Transverse colon (tissue), 4 donors: ENCODE measurements around the gene CCDC186. TPM values are rescaled to one million over a fixed set of nuclear protein-coding genes. Genes with fewer than 3 reads are reported as not detected.

Experiments used
- DNase-seq: peaks from one replicate; pipeline ENCODE4 v3.0.0-alpha.2; 2019
- H3K27ac ChIP-seq, 4 donors: fragments of 200-600 bp; sonication (generic); 2 replicates each; pipeline ENCODE4 v1.5.1; 2016 to 2018; ENCODE audit warnings: inconsistent platforms in 4 of 4
- H3K27me3 ChIP-seq: fragments of 200-600 bp; sonication (generic); 2 replicates; pipeline ENCODE4 v1.5.1; 2017; ENCODE audit warnings: inconsistent platforms
- H3K36me3 ChIP-seq, 4 donors: fragments of 200-600 bp; sonication (generic); 2 replicates each; pipeline ENCODE4 v1.5.1; 2017 to 2019; ENCODE audit warnings: inconsistent platforms in 4 of 4
- H3K4me1 ChIP-seq, 4 donors: fragments of 200-600 bp; sonication (generic); 2 replicates each; pipeline ENCODE4 v1.5.1; 2017 to 2020; ENCODE audit warnings: inconsistent platforms in 4 of 4
- H3K4me3 ChIP-seq, 4 donors: fragments of 200-600 bp; sonication (generic); 1 replicate in 1 of 4; 2 replicates in 3 of 4; pipeline versions ENCODE4 v1.5.1 to v1.6.1; 2017 to 2019; ENCODE audit warnings: inconsistent platforms in 4 of 4
- H3K9me3 ChIP-seq, 2 donors: fragments of 200-600 bp; sonication (generic); 2 replicates each; pipeline ENCODE4 v1.5.1; 2017 to 2019; ENCODE audit warnings: inconsistent platforms in 2 of 2
- EP300 ChIP-seq: sonication (generic); formaldehyde crosslinking; IDR thresholded peaks from one replicate; pipeline ENCODE4 v1.6.1; 2017; ENCODE audit warnings: antibody characterized with exemption, low read depth
- POLR2A ChIP-seq: fragments of 450-650 bp; IDR thresholded peaks from one replicate; pipeline ENCODE4 v1.6.1; 2016; ENCODE audit warnings: antibody characterized with exemption, mild to moderate bottlenecking, moderate library complexity
- POLR2AphosphoS5 ChIP-seq, 3 donors: sonication (generic); formaldehyde crosslinking; IDR thresholded peaks; one replicate each; pipeline ENCODE4 v1.6.1; 2016; ENCODE audit warnings: antibody characterized with exemption in 3 of 3
- WGBS, 2 donors: methylation state at CpG; one replicate each; pipeline ENCODE4 v1.1.5; 2018; ENCODE audit warnings: low coverage in 1 of 2; 5-methylcytosine and 5-hydroxymethylcytosine counted together
- in situ Hi-C, 4 donors: fragments of 200-750 bp; cut with MboI; loops; one replicate each; pipeline versions ENCODE4 v1.15.0 to v1.15.1; 2017; ENCODE audit warnings: low sequenced_read_pairs in 3 of 4, low pct_ligation_motif_present in 1 of 4, low pct_unique_long_range_greater_than_20kb in 1 of 4
- intact Hi-C: fragments of 100-400 bp; cut with DNase I; formaldehyde crosslinking; loops from one replicate; pipeline ENCODE4 v1.15.1; 2023; ENCODE audit warnings: low total_unique reads
- total RNA-seq, 4 donors: library from RNA; depleted of rRNA; stranded (reverse); fragments of >200 nt; gene quantifications; one replicate each; pipeline ENCODE4 v1.1.0, GENCODE V29; 2016
- TF ChIP-seq, protein P1 (sequence below), 5 experiments: fragments of 200-600 bp in 3 of 5; fragments of 450-650 bp in 2 of 5; sonication (generic) in 3 of 5; IDR thresholded peaks; 1 replicate in 2 of 5; 2 replicates in 3 of 5; pipeline ENCODE4 v1.5.1; 2016 to 2017; ENCODE audit warnings: antibody characterized with exemption in 5 of 5, inconsistent platforms in 3 of 5, mild to moderate bottlenecking in 2 of 5, moderate library complexity in 1 of 5

Gene CCDC186
- total RNA-seq, 4 donors from 2014 or later = 18.7 to 194 (median 47.5) TPM

DNA sequence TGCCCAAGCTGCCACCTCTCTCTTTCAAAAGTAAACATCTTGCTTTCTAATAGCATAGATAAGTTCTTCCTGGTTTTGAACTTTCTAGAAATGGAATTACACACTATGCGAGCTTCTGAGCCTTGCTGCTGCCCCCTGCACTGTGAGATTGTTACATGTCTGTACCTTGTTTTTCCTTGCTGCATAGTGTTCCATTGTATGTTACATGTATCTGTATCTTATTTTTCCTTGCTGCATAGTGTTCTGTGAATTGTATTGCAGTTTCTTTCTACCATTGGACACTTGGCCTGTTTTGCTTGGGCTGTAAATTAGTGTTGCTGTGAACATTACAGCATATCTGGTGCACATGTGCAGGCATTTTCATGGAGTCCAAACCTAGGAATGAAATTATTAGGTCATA, 41.0 kb upstream of the CCDC186 start:
- no peak for DNase-seq
- 83 to 93% methylated on average over 1 of the region's 1 CpG for WGBS, 2 donors
- H3K4me3 ChIP-seq = no peak overlapping the region
- H3K27ac ChIP-seq = no peak overlapping the region
- no peaks in the 10 kb centered on the region for H3K36me3 ChIP-seq
- H3K4me1 ChIP-seq = no peaks in the 10 kb centered on the region
- no peaks in the 10 kb centered on the region for H3K9me3 ChIP-seq
- peaks cover 18% of the 10 kb centered on the region for H3K27me3 ChIP-seq
- in situ Hi-C loops = no loop called here
- no peak for TF ChIP-seq POLR2A
- no peak for TF ChIP-seq POLR2AphosphoS5 (IDR thresholded peaks at IDR 0.05)
- no peak for TF ChIP-seq EP300
- TF ChIP-seq, protein P1, sequence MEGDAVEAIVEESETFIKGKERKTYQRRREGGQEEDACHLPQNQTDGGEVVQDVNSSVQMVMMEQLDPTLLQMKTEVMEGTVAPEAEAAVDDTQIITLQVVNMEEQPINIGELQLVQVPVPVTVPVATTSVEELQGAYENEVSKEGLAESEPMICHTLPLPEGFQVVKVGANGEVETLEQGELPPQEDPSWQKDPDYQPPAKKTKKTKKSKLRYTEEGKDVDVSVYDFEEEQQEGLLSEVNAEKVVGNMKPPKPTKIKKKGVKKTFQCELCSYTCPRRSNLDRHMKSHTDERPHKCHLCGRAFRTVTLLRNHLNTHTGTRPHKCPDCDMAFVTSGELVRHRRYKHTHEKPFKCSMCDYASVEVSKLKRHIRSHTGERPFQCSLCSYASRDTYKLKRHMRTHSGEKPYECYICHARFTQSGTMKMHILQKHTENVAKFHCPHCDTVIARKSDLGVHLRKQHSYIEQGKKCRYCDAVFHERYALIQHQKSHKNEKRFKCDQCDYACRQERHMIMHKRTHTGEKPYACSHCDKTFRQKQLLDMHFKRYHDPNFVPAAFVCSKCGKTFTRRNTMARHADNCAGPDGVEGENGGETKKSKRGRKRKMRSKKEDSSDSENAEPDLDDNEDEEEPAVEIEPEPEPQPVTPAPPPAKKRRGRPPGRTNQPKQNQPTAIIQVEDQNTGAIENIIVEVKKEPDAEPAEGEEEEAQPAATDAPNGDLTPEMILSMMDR (IDR thresholded peaks at IDR 0.05) = no peak
- intact Hi-C loops = no loop called here

DNA sequence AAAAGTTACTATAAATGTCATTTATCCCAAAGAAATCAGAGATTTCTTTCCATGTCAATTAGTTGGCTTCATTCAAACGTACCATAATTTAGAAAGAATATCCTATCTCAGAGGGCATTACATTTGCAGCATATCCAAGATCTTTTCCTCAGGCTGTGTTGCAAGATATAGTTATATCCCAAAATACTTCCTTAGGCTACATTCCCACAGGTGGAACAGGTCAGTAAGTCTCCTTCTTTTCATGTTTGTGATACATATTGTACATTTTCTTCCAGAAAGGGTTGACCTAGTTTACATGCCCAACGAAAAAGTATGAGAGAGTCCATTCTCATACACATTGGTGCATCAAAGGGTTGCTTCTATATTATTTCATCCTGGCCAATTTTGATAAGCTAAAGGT, 38.1 kb upstream of the CCDC186 start:
- H3K27ac ChIP-seq = no peak overlapping the region
- H3K4me1 ChIP-seq = no peaks in the 10 kb centered on the region
- in situ Hi-C loops = no loop called here
- peaks cover 11% of the 10 kb centered on the region for H3K27me3 ChIP-seq
- H3K9me3 ChIP-seq = no peaks in the 10 kb centered on the region
- no peak for DNase-seq
- intact Hi-C loops = no loop called here
- no peak for TF ChIP-seq POLR2AphosphoS5 (IDR thresholded peaks at IDR 0.05)
- TF ChIP-seq POLR2A = no peak
- TF ChIP-seq EP300 = no peak
- TF ChIP-seq, protein P1 (IDR thresholded peaks at IDR 0.05) = no peak
- no peaks in the 10 kb centered on the region for H3K36me3 ChIP-seq
- WGBS, 2 donors = 71 to 79% methylated on average over 2 of the region's 2 CpGs
- H3K4me3 ChIP-seq = no peak overlapping the region

DNA sequence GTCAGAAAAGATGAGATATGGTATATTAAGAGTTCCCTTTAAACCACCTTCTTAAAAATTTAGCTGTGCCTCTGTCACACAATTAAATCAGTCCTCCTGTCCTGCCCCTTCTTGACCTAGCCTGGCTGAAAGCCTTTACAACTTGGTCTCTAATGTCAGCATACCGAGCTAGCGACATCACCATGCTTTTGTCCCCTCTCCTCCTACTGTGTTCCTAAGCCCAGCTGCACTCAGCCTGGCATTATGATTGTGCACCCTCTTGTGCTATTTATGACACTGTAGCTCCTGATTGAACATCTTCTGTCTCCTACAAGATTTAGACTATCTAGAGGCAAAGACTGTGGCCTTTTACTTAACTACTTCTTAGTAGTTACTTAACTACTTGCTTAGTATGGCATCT, 34.3 kb upstream of the CCDC186 start:
- WGBS, 2 donors = 97% methylated on average over 2 of the region's 2 CpGs; no CpG with 5 or more reads in 1 of the 2 donors
- no peaks in the 10 kb centered on the region for H3K9me3 ChIP-seq
- no peak for DNase-seq
- no peak overlapping the region for H3K4me3 ChIP-seq
- intact Hi-C loops (no loop called here), in situ Hi-C loops (no loop called here)
- peaks cover 6% of the 10 kb centered on the region for H3K27me3 ChIP-seq
- no peaks in the 10 kb centered on the region for H3K4me1 ChIP-seq
- TF ChIP-seq EP300 (no peak), POLR2A (no peak), POLR2AphosphoS5 (IDR thresholded peaks at IDR 0.05) (no peak)
- TF ChIP-seq, protein P1 (IDR thresholded peaks at IDR 0.05) = no peak
- H3K27ac ChIP-seq = no peak overlapping the region
- H3K36me3 ChIP-seq = no peaks in the 10 kb centered on the region

DNA sequence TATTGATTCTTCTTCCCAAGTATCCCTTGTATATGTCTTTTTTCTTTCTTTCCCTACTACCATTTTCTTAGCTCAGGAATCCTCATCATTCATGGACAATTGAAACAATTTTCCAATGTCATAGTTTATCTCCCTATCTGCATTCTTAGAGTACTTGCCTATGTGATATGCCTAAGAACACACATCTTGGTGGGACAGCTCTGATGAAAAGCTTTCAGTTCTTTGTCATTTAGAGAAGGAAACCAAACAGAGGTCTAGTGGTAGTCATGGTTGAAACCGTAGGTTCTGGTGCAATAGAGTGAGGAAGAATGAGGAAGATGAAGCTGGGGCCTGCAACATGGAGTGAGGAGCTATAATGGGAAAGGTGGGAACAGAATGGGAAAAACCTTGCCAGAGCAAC, 33.3 kb upstream of the CCDC186 start:
- DNase-seq = no peak
- Histone ChIP-seq H3K9me3 (no peaks in the 10 kb centered on the region), H3K27ac (no peak overlapping the region), H3K36me3 (no peaks in the 10 kb centered on the region), H3K4me3 (no peak overlapping the region), H3K4me1 (no peaks in the 10 kb centered on the region), H3K27me3 (no peaks in the 10 kb centered on the region)
- intact Hi-C loops = no loop called here
- WGBS, 2 donors = 50 to 70% methylated on average over 1 of the region's 1 CpG
- in situ Hi-C loops = no loop called here
- TF ChIP-seq EP300 (no peak), POLR2A (no peak), POLR2AphosphoS5 (IDR thresholded peaks at IDR 0.05) (no peak)
- TF ChIP-seq, protein P1 (IDR thresholded peaks at IDR 0.05) = no peak
